Activated CD8-positive, alpha-beta T cell treated with anti-CD3 and anti-CD28 coated beads for 36 hours (primary cell): ENCODE data around the gene IGSF23. TPM values are rescaled to one million over a fixed set of nuclear protein-coding genes. Genes with fewer than 3 reads are reported as not detected.

Source experiments
- ATAC-seq: fragments of 200-7000 bp; cut with Tn5 transposase; one replicate; pipeline ENCODE4 v1.10.0; 2021; ENCODE audit warnings: mild to moderate bottlenecking, moderate library complexity
- CTCF ChIA-PET: fragments of 350-600 bp; sonication (Branson Sonifier 250); formaldehyde crosslinking; loops from one replicate; lab custom pipeline; 2021; ENCODE audit warnings: antibody characterized with exemption; lab: Charles Lee
- POLR2A ChIA-PET: fragments of 350-600 bp; sonication (Branson Sonifier 250); formaldehyde crosslinking; loops from one replicate; lab custom pipeline; 2021; ENCODE audit warnings: antibody characterized with exemption; lab: Charles Lee
- DNase-seq: peaks from one replicate; pipeline ENCODE4 v3.0.0-alpha.2; 2020
- H3K27ac Mint-ChIP-seq: one replicate; pipeline ENCODE4 v1.8.0; 2021; ENCODE audit warnings: mild to moderate bottlenecking, mixed read lengths
- H3K27me3 Mint-ChIP-seq: one replicate; pipeline ENCODE4 v1.8.0; 2021; ENCODE audit warnings: mixed read lengths
- H3K36me3 Mint-ChIP-seq: one replicate; pipeline ENCODE4 v1.8.0; 2021; ENCODE audit warnings: low read depth, mixed read lengths
- H3K4me1 Mint-ChIP-seq: one replicate; pipeline ENCODE4 v1.8.0; 2021; ENCODE audit warnings: low read depth, mixed read lengths
- H3K4me3 Mint-ChIP-seq: one replicate; pipeline ENCODE4 v1.8.0; 2021; ENCODE audit warnings: mild to moderate bottlenecking, moderate library complexity, mixed read lengths
- H3K9me3 Mint-ChIP-seq: one replicate; pipeline ENCODE4 v1.8.0; 2021; ENCODE audit warnings: mixed read lengths
- intact Hi-C: fragments of 100-400 bp; cut with micrococcal nuclease; formaldehyde crosslinking; loops from one replicate; pipeline ENCODE4 v1.10.0; 2022
- total RNA-seq, 2 experiments: library from RNA; stranded (reverse); gene quantifications; one replicate each; pipeline ENCODE4 v1.2.3, GENCODE V29; 2021
- TF ChIP-seq, protein P1 (sequence below): fragments of 200-600 bp; IDR thresholded peaks from one replicate; pipeline ENCODE4 v1.8.0; 2022; ENCODE audit warnings: antibody characterized with exemption, mild to moderate bottlenecking

The IGSF23 gene
- total RNA-seq, 2 experiments from 2014 or later, result not detected

GRCh38 chr19:44635581-44636438 is 22.4 kb downstream of the IGSF23 start:
- intact Hi-C loops, result no loop called here
- H3K4me3 Mint-ChIP-seq, result no peak overlapping the region
- TF ChIP-seq, protein P1, sequence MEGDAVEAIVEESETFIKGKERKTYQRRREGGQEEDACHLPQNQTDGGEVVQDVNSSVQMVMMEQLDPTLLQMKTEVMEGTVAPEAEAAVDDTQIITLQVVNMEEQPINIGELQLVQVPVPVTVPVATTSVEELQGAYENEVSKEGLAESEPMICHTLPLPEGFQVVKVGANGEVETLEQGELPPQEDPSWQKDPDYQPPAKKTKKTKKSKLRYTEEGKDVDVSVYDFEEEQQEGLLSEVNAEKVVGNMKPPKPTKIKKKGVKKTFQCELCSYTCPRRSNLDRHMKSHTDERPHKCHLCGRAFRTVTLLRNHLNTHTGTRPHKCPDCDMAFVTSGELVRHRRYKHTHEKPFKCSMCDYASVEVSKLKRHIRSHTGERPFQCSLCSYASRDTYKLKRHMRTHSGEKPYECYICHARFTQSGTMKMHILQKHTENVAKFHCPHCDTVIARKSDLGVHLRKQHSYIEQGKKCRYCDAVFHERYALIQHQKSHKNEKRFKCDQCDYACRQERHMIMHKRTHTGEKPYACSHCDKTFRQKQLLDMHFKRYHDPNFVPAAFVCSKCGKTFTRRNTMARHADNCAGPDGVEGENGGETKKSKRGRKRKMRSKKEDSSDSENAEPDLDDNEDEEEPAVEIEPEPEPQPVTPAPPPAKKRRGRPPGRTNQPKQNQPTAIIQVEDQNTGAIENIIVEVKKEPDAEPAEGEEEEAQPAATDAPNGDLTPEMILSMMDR, result no peak
- no peak for DNase-seq
- CTCF ChIA-PET, result interaction anchor here (0.6 to 1.4 kb wide), 4 partner anchors 19 to 208 kb away, joined by 3 to 5 read pairs (median 3); no protein-coding TSS in a partner anchor
- ATAC-seq, result no peak
- POLR2A ChIA-PET, result no interaction called here
- H3K4me1 Mint-ChIP-seq, result no peaks in the 10 kb centered on the region
- no peaks in the 10 kb centered on the region for H3K9me3 Mint-ChIP-seq
- H3K27ac Mint-ChIP-seq, result no peak overlapping the region
- no peaks in the 10 kb centered on the region for H3K36me3 Mint-ChIP-seq
- peaks cover 10% of the 10 kb centered on the region for H3K27me3 Mint-ChIP-seq

- intact Hi-C loops, result no loop called here
- DNase-seq (no peak), ATAC-seq (no peak)
- H3K4me1 Mint-ChIP-seq, result no peaks in the 10 kb centered on the region
- ChIA-PET POLR2A (no interaction called here), CTCF (interaction anchor here (0.6 to 1.4 kb wide), 3 partner anchors 18 to 208 kb away, joined by 3 to 5 read pairs (median 3); no protein-coding TSS in a partner anchor)
- TF ChIP-seq, protein P1, result no peak
- no peaks in the 10 kb centered on the region for H3K36me3 Mint-ChIP-seq
- peaks cover 16% of the 10 kb centered on the region for H3K27me3 Mint-ChIP-seq
- no peak overlapping the region for H3K4me3 Mint-ChIP-seq
- no peak overlapping the region for H3K27ac Mint-ChIP-seq
- no peaks in the 10 kb centered on the region for H3K9me3 Mint-ChIP-seq
Measured at GRCh38 chr19:44636439-44637389, 23.4 kb downstream of the IGSF23 start.

GRCh38 chr19:44637390-44637764 is 24.0 kb downstream of the IGSF23 start:
- Mint-ChIP-seq H3K4me3 (no peak overlapping the region), H3K27ac (no peak overlapping the region), H3K27me3 (peaks cover 18% of the 10 kb centered on the region), H3K9me3 (no peaks in the 10 kb centered on the region), H3K36me3 (no peaks in the 10 kb centered on the region), H3K4me1 (no peaks in the 10 kb centered on the region)
- DNase-seq, result no peak
- POLR2A ChIA-PET, result no interaction called here
- ATAC-seq, result no peak
- intact Hi-C loops, result no loop called here
- CTCF ChIA-PET, result no interaction called here
- TF ChIP-seq, protein P1, result no peak

DNA sequence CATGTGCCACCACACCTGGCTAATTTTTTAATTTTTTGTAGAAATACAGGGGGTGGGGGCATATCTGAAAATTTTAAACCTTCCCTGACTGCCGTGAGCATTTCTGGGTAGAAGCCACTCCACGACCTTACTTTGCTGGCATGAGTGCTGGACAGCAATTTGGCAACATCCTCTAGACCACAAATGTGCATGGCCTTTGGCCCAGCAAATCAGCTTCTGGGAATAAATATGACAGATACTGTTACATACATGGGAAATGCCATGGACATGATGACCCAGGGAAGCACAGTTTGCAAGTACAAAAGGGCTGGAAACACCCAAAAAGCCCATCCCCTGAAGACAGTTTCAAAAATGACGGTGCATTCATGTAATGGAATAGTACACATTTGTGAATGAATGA is 27.2 kb downstream of the IGSF23 start:
- no peak for ATAC-seq
- no peak overlapping the region for H3K4me3 Mint-ChIP-seq
- no peak for DNase-seq
- TF ChIP-seq, protein P1, result no peak
- peaks cover 14% of the 10 kb centered on the region for H3K27me3 Mint-ChIP-seq
- intact Hi-C loops, result no loop called here
- CTCF ChIA-PET, result interaction anchor here (0.7 to 1.3 kb wide), 3 partner anchors 14 to 70 kb away, joined by 3 to 4 read pairs (median 4); no protein-coding TSS in a partner anchor
- peaks cover 6% of the 10 kb centered on the region for H3K4me1 Mint-ChIP-seq
- H3K27ac Mint-ChIP-seq, result no peak overlapping the region
- POLR2A ChIA-PET, result no interaction called here
- H3K9me3 Mint-ChIP-seq, result no peaks in the 10 kb centered on the region
- no peaks in the 10 kb centered on the region for H3K36me3 Mint-ChIP-seq
